Putamen (tissue), 1 donor: ENCODE results near the gene MAPK8IP3.
A peak's percentile ranks its signal among the peaks of the same experiment; 100 is the strongest.
"Not testable (repeated sequence)": the region's sequence is repeated elsewhere in the genome, so short reads cannot be mapped to it uniquely, and the experiment has no call there.

Experiments used
- DNase-seq: peaks from one replicate; pipeline ENCODE4 v3.0.0-alpha.2; 2016; ENCODE audit warnings: low spot score

The MAPK8IP3 gene

GRCh38 chr16:1677339-1677738 lies 28.7 kb upstream of the MAPK8IP3 start:
- no peak for DNase-seq

GRCh38 chr16:1677942-1678499 lies 28.0 kb upstream of the MAPK8IP3 start, which contains the start of gene JPT2:
JPT2 (plus strand) TSS chr16:1678279; CDS start chr16:1678313, 34 bp downstream.
- peak; percentile 93 for DNase-seq

- DNase-seq: no peak
Observed at GRCh38 chr16:1678500-1679098, 27.4 kb upstream of the MAPK8IP3 start.

- no peak for DNase-seq
Observed at GRCh38 chr16:1680361-1680760, 25.6 kb upstream of the MAPK8IP3 start.

GRCh38 chr16:1681032-1681431 lies 25.0 kb upstream of the MAPK8IP3 start:
- DNase-seq: no peak

GRCh38 chr16:1687427-1688316 lies 18.3 kb upstream of the MAPK8IP3 start:
- DNase-seq: no peak

GRCh38 chr16:1688807-1689560 lies 17.0 kb upstream of the MAPK8IP3 start:
- DNase-seq: no peak

- no peak for DNase-seq
Observed at GRCh38 chr16:1689853-1690252, 16.1 kb upstream of the MAPK8IP3 start.

GRCh38 chr16:1690810-1691209 lies 15.2 kb upstream of the MAPK8IP3 start:
- no peak for DNase-seq

GRCh38 chr16:1691276-1691675 lies 14.7 kb upstream of the MAPK8IP3 start:
- DNase-seq: no peak

- DNase-seq: no peak
Observed at GRCh38 chr16:1691956-1692355, 14.0 kb upstream of the MAPK8IP3 start.

- no peak for DNase-seq
Observed at GRCh38 chr16:1696863-1697262, 9.1 kb upstream of the MAPK8IP3 start.

- no peak for DNase-seq
Observed at GRCh38 chr16:1698680-1699079, 7.3 kb upstream of the MAPK8IP3 start.

- no peak for DNase-seq
Observed at GRCh38 chr16:1700246-1700645, 5.7 kb upstream of the MAPK8IP3 start.

GRCh38 chr16:1701216-1701878 lies 4.6 kb upstream of the MAPK8IP3 start:
- DNase-seq: no peak

- DNase-seq: not testable (repeated sequence)
Observed at GRCh38 chr16:1705324-1705687, 689 bp upstream of the MAPK8IP3 start.

- peak; percentile 34 for DNase-seq
Observed at GRCh38 chr16:1706386-1707192, 594 bp downstream of the MAPK8IP3 start.

GRCh38 chr16:1707193-1707790 lies 1.3 kb downstream of the MAPK8IP3 start:
- DNase-seq: peak; percentile 41

GRCh38 chr16:1708083-1708767 lies 2.2 kb downstream of the MAPK8IP3 start:
- no peak for DNase-seq

GRCh38 chr16:1708768-1709180 lies 2.8 kb downstream of the MAPK8IP3 start:
- DNase-seq: no peak
